Right lobe of liver (tissue), 4 donors: Measurements from ENCODE around the gene TMEM52.

Experiments
- POLR2A ChIP-seq: fragments of 450-650 bp; IDR thresholded peaks from one replicate; pipeline ENCODE4 v1.6.1; 2017; ENCODE audit warnings: antibody characterized with exemption, mild to moderate bottlenecking
- TF ChIP-seq, protein P1 (sequence below), 4 donors: fragments of 200-600 bp in 3 of 4; fragments of 450-650 bp in 1 of 4; IDR thresholded peaks; one replicate each; pipeline versions ENCODE4 v1.5.1 to v1.8.0; 2016 to 2022; ENCODE audit warnings: antibody characterized with exemption in 4 of 4, mild to moderate bottlenecking in 2 of 4
- donor health status: DM: no; HTN: no; CAD: no.
- donor health status: DM: no; HTN: no; CAD: no.
- donor health status: DM: no; HTN: yes; CAD: no.

DNA sequence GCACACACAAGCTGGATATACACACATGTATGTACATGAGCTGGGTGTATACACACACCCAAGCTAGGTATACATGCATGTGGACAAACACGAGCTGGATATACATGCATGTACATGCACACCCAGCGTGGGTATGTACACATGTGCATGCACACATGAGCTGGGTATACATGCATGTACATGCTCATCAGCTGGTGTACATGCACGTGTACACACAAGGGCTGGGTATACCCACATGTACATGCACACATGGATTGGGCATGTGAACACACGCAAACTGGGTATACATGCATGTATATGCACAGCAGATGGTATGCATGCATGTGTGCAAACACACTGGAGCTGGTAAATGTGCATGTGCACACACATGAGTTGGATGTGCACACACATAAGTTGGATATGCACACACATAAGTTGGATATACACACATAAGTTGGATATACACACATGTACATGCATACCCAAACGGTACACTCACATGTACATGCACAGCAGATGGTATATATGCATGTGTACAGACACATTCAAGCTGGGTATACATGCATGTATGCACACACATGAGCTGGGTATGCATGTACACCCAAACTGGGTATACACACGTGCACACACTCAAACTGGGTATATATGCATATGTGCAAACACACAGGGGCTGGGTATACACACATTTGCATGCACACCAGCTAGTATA is 20.7 kb downstream of the TMEM52 start:
- TF ChIP-seq, protein P1, sequence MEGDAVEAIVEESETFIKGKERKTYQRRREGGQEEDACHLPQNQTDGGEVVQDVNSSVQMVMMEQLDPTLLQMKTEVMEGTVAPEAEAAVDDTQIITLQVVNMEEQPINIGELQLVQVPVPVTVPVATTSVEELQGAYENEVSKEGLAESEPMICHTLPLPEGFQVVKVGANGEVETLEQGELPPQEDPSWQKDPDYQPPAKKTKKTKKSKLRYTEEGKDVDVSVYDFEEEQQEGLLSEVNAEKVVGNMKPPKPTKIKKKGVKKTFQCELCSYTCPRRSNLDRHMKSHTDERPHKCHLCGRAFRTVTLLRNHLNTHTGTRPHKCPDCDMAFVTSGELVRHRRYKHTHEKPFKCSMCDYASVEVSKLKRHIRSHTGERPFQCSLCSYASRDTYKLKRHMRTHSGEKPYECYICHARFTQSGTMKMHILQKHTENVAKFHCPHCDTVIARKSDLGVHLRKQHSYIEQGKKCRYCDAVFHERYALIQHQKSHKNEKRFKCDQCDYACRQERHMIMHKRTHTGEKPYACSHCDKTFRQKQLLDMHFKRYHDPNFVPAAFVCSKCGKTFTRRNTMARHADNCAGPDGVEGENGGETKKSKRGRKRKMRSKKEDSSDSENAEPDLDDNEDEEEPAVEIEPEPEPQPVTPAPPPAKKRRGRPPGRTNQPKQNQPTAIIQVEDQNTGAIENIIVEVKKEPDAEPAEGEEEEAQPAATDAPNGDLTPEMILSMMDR (IDR thresholded peaks at IDR 0.05) = no peak
- no peak for TF ChIP-seq POLR2A
